Endothelial cell of umbilical vein (primary cell): ENCODE data around the gene RP2. TPM values are rescaled to one million over a fixed set of nuclear protein-coding genes. Genes with fewer than 3 reads are reported as not detected.

Experiments used
- BruUV-seq: library from RNA; stranded (reverse); fragments of 400-500 nt; replicated peaks from 2 replicates; lab custom pipeline; 2021; lab: Mats Ljungman, UMichigan
- CTCF ChIA-PET: fragments of 300-600, 350-600 bp; sonication (Branson Sonifier 250); formaldehyde crosslinking; loops from one replicate; lab custom pipeline; 2021; ENCODE audit warnings: antibody characterized with exemption, inconsistent platforms; lab: Charles Lee
- POLR2A ChIA-PET: fragments of 300-600, 350-600 bp; sonication (Branson Sonifier 250); formaldehyde crosslinking; loops from one replicate; lab custom pipeline; 2021; ENCODE audit warnings: antibody characterized with exemption, inconsistent platforms; lab: Charles Lee
- DNase-seq: peaks from one replicate; pipeline ENCODE4 v3.0.0-alpha.2; 2011; ENCODE audit warnings: low read depth, low spot score
- FAIRE-seq: peaks from 2 replicates; lab custom pipeline; 2011; peaks lifted over from hg19 to GRCh38; lab: Jason Lieb, UNC
- H2AFZ ChIP-seq: 2 replicates; pipeline ENCODE4 v1.6.0; 2012; ENCODE audit warnings: low read depth, low read length, control low read depth, inconsistent platforms
- H3K27ac ChIP-seq: 2 replicates; pipeline ENCODE4 v1.5.1; 2011; ENCODE audit warnings: low read depth, mild to moderate bottlenecking, control low read depth, low read length, moderate library complexity; ENCODE audit not compliant: insufficient read depth
- H3K27me3 ChIP-seq, 2 experiments: 2 replicates each; pipeline versions ENCODE4 v1.6.0 to v1.6.1; 2011; ENCODE audit warnings: low read length in 2 of 2, mixed read lengths in 1 of 2; ENCODE audit not compliant: control insufficient read depth in 2 of 2, insufficient read depth in 2 of 2
- H3K36me3 ChIP-seq, 2 experiments: 2 replicates in 1 of 2; 3 replicates in 1 of 2; pipeline ENCODE4 v1.5.1; 2011; ENCODE audit warnings: low read length in 2 of 2, mild to moderate bottlenecking in 1 of 2, moderate library complexity in 1 of 2; ENCODE audit not compliant: control insufficient read depth in 2 of 2, insufficient read depth in 2 of 2; ENCODE audit errors: extremely low read depth in 1 of 2
- H3K4me1 ChIP-seq: 3 replicates; pipeline ENCODE4 v1.5.1; 2011; ENCODE audit warnings: mild to moderate bottlenecking, low read length; ENCODE audit not compliant: control insufficient read depth, insufficient read depth; ENCODE audit errors: extremely low read depth
- H3K4me2 ChIP-seq: 2 replicates; pipeline ENCODE4 v1.6.1; 2011; ENCODE audit warnings: low read length, control low read depth, mixed read lengths; ENCODE audit not compliant: insufficient read depth
- H3K4me3 ChIP-seq, 3 experiments: fragments of 200-600 bp in 1 of 3; sonication (generic), shearing (Covaris generic) in 1 of 3; replicated peaks in 1 of 3; 2 replicates each; pipeline ENCODE4 v1.5.1; 2011 to 2016; ENCODE audit warnings: control low read depth in 3 of 3, low read length in 3 of 3, mild to moderate bottlenecking in 2 of 3, inconsistent platforms in 1 of 3, low read depth in 1 of 3, moderate library complexity in 1 of 3; ENCODE audit not compliant: insufficient read depth in 1 of 3
- H3K79me2 ChIP-seq: 2 replicates; pipeline ENCODE4 v1.6.0; 2012; ENCODE audit warnings: low read length, inconsistent platforms; ENCODE audit not compliant: control insufficient read depth, insufficient read depth
- H3K9ac ChIP-seq: replicated peaks from 2 replicates; pipeline ENCODE3; 2011; ENCODE audit warnings: low read length, control low read depth; ENCODE audit not compliant: insufficient read depth; ENCODE audit errors: extremely low read depth
- H3K9me1 ChIP-seq: replicated peaks from 3 replicates; pipeline ENCODE4 v1.6.0; 2011; ENCODE audit warnings: mild to moderate bottlenecking, low read length; ENCODE audit not compliant: control insufficient read depth, insufficient read depth; ENCODE audit errors: extremely low read depth
- H3K9me3 ChIP-seq: replicated peaks from 2 replicates; pipeline ENCODE4 v1.5.1; 2012; ENCODE audit warnings: low read length, inconsistent platforms; ENCODE audit not compliant: control insufficient read depth, insufficient read depth
- H4K20me1 ChIP-seq: replicated peaks from 2 replicates; pipeline ENCODE3; 2011; ENCODE audit warnings: mild to moderate bottlenecking, low read length; ENCODE audit not compliant: control insufficient read depth, insufficient read depth; ENCODE audit errors: extremely low read depth
- EZH2 ChIP-seq: IDR thresholded peaks from 2 replicates; pipeline ENCODE4 v1.6.1; 2012; ENCODE audit warnings: borderline replicate concordance, low read depth, mild to moderate bottlenecking, moderate library complexity, low read length, inconsistent platforms; ENCODE audit not compliant: severe bottlenecking
- FOS ChIP-seq: IDR thresholded peaks from 2 replicates; pipeline ENCODE4 v1.6.1; 2011; ENCODE audit warnings: mild to moderate bottlenecking, low read length, moderate library complexity, borderline replicate concordance; ENCODE audit not compliant: insufficient read depth
- GATA2 ChIP-seq: IDR thresholded peaks from 2 replicates; pipeline ENCODE4 v1.7.0; 2011; ENCODE audit warnings: low read depth, mild to moderate bottlenecking, moderate library complexity, mixed read lengths, low read length; ENCODE audit not compliant: insufficient read length, insufficient read depth
- JUN ChIP-seq: IDR thresholded peaks from 2 replicates; pipeline ENCODE4 v1.6.1; 2011; ENCODE audit warnings: borderline replicate concordance, low read depth; ENCODE audit not compliant: insufficient read length, insufficient read depth
- MAX ChIP-seq: IDR thresholded peaks from 2 replicates; pipeline ENCODE4 v1.6.1; 2011; ENCODE audit not compliant: insufficient read depth, insufficient read length
- MYC ChIP-seq: IDR thresholded peaks from one replicate; pipeline ENCODE4 v1.6.1; 2011; ENCODE audit warnings: mild to moderate bottlenecking, low read depth, low read length
- POLR2AphosphoS5 ChIP-seq: IDR thresholded peaks from 2 replicates; pipeline ENCODE4 v1.6.1; 2012; ENCODE audit warnings: low read depth, mild to moderate bottlenecking, control low read depth, low read length, moderate library complexity; ENCODE audit not compliant: insufficient read depth
- dilution Hi-C: fragments of 300-500 bp; cut with MboI; formaldehyde crosslinking; loops from one replicate; pipeline ENCODE4 v1.15.0; 2019; ENCODE audit warnings: low sequenced_read_pairs; ENCODE audit not compliant: extremely low pct_ligation_motif_present
- intact Hi-C: fragments of 100-400 bp; cut with micrococcal nuclease; formaldehyde crosslinking; loops from one replicate; pipeline ENCODE4 v1.10.0; 2022
- polyA plus RNA-seq, 4 experiments: library from polyadenylated mRNA; depleted of rRNA in 3 of 4; stranded (reverse) in 3 of 4; unstranded in 1 of 4; fragments of >200 nt; gene quantifications; 2 replicates each; pipeline versions ENCODE4 v1.2.1 to v1.2.3, GENCODE V29; 2011 to 2012; ENCODE audit warnings: missing spikeins in 1 of 4
- total RNA-seq: library from RNA; stranded (reverse); gene quantifications from 2 replicates; pipeline ENCODE4 v1.2.3, GENCODE V29; 2021
- TF ChIP-seq, protein P1 (sequence below), 2 donors: IDR thresholded peaks; 1 replicate in 1 of 2; 2 replicates in 1 of 2; pipeline ENCODE4 v1.5.1; 2011; ENCODE audit warnings: low read length in 2 of 2, mild to moderate bottlenecking in 2 of 2, moderate library complexity in 2 of 2, control low read depth in 1 of 2, inconsistent platforms in 1 of 2, low read depth in 1 of 2; ENCODE audit not compliant: insufficient read depth in 1 of 2; ENCODE audit errors: extremely low read depth in 1 of 2

The RP2 gene
- total and polyA plus RNA-seq, 2 donors (not counting 3 experiments of a cell fraction or from before 2014, with no cell fraction given), result 7.4 to 20.5 TPM

GRCh38 chrX:46811121-46811520 is 25.7 kb upstream of the RP2 start:
- dilution Hi-C loops, result no loop called here
- Histone ChIP-seq H4K20me1 (no peaks in the 10 kb centered on the region), H2AFZ (no peak overlapping the region), H3K27ac (no peak overlapping the region), H3K9ac (no peak overlapping the region), H3K79me2 (no peaks in the 10 kb centered on the region), H3K9me3 (no peaks in the 10 kb centered on the region), H3K4me1 (peaks cover 7% of the 10 kb centered on the region), H3K36me3 (no peaks in the 10 kb centered on the region), H3K9me1 (no peaks in the 10 kb centered on the region), H3K4me2 (no peak overlapping the region), H3K27me3 (no peaks in the 10 kb centered on the region), H3K4me3 (no peak overlapping the region)
- DNase-seq (no peak), FAIRE-seq (no peak)
- intact Hi-C loops, result no loop called here
- ChIA-PET POLR2A (no interaction called here), CTCF (no interaction called here)
- BruUV-seq, result no TSS peak
- no peak for TF ChIP-seq FOS

- FAIRE-seq, result peak; percentile 42
- ChIA-PET POLR2A (no interaction called here), CTCF (interaction anchor here (0.7 kb wide), 1 partner anchor 92 kb away, joined by 3 read pairs; no protein-coding TSS in a partner anchor)
- H3K79me2 ChIP-seq, result no peaks in the 10 kb centered on the region
- peak; percentile 14 for DNase-seq
- no peaks in the 10 kb centered on the region for H3K27me3 ChIP-seq
- H3K4me3 ChIP-seq, result no peak overlapping the region
- intact Hi-C loops (no loop called here), dilution Hi-C loops (no loop called here)
- H3K9me1 ChIP-seq, result no peaks in the 10 kb centered on the region
- H3K36me3 ChIP-seq, result no peaks in the 10 kb centered on the region
- no peaks in the 10 kb centered on the region for H4K20me1 ChIP-seq
- peak overlapping the region; percentile 11 for H3K4me2 ChIP-seq
- H3K9ac ChIP-seq, result no peak overlapping the region
- TF ChIP-seq, protein P1, sequence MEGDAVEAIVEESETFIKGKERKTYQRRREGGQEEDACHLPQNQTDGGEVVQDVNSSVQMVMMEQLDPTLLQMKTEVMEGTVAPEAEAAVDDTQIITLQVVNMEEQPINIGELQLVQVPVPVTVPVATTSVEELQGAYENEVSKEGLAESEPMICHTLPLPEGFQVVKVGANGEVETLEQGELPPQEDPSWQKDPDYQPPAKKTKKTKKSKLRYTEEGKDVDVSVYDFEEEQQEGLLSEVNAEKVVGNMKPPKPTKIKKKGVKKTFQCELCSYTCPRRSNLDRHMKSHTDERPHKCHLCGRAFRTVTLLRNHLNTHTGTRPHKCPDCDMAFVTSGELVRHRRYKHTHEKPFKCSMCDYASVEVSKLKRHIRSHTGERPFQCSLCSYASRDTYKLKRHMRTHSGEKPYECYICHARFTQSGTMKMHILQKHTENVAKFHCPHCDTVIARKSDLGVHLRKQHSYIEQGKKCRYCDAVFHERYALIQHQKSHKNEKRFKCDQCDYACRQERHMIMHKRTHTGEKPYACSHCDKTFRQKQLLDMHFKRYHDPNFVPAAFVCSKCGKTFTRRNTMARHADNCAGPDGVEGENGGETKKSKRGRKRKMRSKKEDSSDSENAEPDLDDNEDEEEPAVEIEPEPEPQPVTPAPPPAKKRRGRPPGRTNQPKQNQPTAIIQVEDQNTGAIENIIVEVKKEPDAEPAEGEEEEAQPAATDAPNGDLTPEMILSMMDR (IDR thresholded peaks at IDR 0.05; ENCODE audit: extremely low read depth in 1 of 2, insufficient read depth in 1 of 2, low read depth in 1 of 2, low read length in 2 of 2), result no peak
- TF ChIP-seq JUN (no peak), MAX (no peak), POLR2AphosphoS5 (no peak), MYC (no peak), EZH2 (no peak), FOS (no peak), GATA2 (no peak)
- H3K4me1 ChIP-seq, result peaks cover 7% of the 10 kb centered on the region
- BruUV-seq, result no TSS peak
- H3K27ac ChIP-seq, result no peak overlapping the region
- no peak overlapping the region for H2AFZ ChIP-seq
- H3K9me3 ChIP-seq, result no peaks in the 10 kb centered on the region
Measured at GRCh38 chrX:46812445-46812844, 24.4 kb upstream of the RP2 start.
